ENCODE results near the gene AGBL5.
A peak's percentile ranks its signal among the peaks of the same experiment; 100 is the strongest.

The AGBL5 gene

DNA sequence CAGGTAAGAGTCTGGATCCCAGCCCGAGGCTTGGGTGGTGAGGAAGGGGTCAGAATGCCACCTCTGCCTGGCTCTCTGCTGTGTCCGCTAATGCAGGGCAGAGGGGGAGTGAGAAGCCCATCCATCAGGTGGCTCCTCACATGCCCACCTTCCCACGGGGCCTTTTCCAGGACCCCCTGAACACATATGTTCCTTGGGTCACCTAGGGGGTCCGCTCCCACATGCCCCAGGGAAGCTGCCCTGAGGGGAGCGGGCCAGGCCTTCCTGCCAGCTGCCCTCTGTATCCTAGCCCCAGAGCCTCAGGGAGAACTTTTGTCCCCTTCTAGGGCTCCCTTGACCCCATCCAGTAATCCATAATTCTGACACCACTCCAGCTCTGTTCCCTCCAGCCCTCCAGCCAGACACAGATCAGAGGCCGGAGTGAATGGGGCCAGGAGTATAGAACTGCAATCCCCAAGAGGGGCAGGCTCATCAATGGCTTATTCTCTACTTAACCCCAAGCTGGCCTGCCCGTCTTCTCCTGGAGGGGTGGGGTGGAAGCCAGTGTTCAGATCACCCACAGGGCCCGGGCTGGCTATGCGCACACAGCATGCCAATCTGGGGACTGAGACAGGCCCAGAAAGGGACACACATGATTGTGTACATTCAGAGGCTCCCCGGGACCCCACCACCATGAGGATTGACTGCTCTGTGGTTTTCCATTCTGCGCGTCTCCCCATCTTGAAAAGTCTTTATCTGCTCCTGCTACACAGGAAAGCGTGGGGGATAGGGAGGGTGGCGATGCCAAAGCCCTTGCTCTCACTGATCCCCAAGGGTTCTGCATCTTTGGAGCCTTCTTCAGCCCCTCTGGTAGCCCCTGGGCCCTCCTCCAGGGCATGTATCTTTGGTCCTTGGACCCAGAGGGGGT lies 28.0 kb downstream of the AGBL5 start:
- no peak for DNase-seq

DNA sequence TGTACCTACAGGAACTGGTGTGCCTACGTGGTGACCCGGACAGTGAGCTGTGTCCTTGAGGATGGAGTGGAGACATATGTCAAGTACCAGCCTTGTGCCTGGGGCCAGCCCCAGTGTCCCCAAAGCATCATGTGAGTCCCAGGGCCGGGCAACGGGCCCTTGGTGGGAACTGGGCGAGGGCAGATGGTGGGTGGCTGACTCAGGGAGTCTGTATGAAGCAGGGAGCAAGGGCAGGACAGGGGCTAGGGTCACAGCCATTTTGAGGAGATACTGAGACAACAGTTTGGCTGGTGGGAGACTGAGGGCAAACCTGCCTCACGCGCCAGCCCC lies 28.6 kb downstream of the AGBL5 start:
- no peak for DNase-seq

DNA sequence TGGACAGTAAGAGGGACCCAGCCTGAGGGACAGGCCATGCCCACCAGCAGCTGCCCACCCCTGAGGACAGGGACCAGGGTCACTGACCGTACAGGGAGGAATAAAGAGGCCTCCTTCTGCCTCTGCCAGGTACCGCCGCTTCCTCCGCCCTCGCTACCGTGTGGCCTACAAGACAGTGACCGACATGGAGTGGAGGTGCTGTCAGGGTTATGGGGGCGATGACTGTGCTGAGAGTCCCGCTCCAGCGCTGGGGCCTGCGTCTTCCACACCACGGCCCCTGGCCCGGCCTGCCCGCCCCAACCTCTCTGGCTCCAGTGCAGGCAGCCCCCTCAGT lies 29.1 kb downstream of the AGBL5 start:
- DNase-seq = no peak

DNA sequence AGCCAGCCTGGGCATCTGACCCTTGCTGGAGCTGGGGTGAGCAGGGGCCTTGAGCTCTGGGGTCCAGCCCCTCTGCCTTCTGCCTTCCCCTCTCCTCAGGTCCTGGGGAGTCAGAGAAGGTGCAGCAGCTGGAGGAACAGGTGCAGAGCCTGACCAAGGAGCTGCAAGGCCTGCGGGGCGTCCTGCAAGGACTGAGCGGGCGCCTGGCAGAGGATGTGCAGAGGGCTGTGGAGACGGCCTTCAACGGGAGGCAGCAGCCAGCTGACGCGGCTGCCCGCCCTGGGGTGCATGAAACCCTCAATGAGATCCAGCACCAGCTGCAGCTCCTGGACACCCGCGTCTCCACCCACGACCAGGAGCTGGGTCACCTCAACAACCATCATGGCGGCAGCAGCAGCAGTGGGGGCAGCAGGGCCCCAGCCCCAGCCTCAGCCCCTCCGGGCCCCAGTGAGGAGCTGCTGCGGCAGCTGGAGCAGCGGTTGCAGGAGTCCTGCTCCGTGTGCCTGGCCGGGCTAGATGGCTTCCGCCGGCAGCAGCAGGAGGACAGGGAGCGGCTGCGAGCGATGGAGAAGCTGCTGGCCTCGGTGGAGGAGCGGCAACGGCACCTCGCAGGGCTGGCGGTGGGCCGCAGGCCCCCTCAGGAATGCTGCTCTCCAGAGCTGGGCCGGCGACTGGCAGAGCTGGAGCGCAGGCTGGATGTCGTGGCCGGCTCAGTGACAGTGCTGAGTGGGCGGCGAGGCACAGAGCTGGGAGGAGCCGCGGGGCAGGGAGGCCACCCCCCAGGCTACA lies 30.7 kb downstream of the AGBL5 start:
- DNase-seq = peak; percentile 12

DNA sequence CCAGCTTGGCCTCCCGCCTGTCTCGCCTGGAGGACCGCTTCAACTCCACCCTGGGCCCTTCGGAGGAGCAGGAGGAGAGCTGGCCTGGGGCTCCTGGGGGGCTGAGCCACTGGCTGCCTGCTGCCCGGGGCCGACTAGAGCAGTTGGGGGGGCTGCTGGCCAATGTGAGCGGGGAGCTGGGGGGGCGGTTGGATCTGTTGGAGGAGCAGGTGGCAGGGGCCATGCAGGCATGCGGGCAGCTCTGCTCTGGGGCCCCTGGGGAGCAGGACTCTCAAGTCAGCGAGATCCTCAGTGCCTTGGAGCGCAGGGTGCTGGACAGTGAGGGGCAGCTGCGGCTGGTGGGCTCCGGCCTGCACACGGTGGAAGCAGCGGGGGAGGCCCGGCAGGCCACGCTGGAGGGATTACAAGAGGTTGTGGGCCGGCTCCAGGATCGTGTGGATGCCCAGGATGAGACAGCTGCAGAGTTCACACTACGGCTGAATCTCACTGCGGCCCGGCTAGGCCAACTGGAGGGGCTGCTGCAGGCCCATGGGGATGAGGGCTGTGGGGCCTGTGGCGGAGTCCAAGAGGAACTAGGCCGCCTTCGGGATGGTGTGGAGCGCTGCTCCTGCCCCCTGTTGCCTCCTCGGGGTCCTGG lies 31.4 kb downstream of the AGBL5 start:
- DNase-seq = no peak

DNA sequence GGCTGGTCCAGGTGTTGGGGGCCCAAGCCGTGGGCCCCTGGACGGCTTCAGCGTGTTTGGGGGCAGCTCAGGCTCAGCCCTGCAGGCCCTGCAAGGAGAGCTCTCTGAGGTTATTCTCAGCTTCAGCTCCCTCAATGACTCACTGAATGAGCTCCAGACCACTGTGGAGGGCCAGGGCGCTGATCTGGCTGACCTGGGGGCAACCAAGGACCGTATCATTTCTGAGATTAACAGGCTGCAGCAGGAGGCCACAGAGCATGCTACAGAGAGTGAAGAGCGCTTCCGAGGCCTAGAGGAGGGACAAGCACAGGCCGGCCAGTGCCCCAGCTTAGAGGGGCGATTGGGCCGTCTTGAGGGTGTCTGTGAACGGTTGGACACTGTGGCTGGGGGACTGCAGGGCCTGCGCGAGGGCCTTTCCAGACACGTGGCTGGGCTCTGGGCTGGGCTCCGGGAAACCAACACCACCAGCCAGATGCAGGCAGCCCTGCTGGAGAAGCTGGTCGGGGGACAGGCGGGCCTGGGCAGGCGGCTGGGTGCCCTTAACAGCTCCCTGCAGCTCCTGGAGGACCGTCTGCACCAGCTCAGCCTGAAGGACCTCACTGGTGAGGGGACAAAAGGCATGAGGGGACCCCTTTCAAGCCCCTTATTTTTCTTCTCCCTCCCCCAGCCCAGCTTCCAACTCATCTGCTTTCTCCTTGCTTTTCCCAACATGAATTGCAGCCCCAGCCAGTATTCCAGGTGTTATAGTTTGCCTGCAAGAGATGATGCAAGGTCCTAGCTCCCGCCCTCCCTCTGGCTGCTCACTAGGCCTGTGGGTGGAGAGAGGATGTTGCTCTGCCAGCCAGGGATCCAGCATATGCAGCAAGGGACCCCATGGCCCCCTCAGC lies 32.2 kb downstream of the AGBL5 start:
- peak; percentile 9 for DNase-seq

DNA sequence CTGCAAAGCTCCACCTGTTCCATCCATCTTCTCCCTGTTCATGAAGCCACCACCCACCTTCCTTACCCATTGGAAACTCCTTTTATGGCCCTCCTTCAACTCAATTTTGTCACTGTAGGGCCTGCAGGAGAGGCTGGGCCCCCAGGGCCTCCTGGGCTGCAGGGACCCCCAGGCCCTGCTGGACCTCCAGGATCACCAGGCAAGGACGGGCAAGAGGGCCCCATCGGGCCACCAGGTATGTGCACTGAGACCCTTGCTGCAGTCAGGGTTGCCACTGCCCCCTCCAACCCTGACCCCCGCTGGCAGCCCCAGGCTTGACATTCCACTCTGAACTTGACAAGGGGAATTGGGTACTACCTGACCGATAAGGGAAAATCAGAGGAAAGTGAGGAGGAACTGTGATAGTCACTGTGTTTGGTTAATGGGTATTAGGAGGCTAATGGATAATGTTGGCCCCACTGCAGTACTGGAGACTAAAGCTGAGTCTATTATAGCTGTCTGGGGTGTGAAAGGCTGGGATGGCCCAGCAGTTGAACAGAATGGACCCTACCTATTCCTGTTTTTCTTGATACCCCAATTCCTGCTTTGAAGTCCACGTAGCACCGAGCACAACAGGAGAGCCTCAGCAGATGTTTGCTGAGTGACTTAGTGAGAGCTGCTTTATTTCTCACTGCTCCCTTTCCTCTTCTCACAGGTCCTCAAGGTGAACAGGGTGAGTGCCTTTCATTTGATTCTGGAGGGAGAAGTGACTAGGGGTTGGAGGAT lies 33.0 kb downstream of the AGBL5 start:
- DNase-seq = no peak

DNA sequence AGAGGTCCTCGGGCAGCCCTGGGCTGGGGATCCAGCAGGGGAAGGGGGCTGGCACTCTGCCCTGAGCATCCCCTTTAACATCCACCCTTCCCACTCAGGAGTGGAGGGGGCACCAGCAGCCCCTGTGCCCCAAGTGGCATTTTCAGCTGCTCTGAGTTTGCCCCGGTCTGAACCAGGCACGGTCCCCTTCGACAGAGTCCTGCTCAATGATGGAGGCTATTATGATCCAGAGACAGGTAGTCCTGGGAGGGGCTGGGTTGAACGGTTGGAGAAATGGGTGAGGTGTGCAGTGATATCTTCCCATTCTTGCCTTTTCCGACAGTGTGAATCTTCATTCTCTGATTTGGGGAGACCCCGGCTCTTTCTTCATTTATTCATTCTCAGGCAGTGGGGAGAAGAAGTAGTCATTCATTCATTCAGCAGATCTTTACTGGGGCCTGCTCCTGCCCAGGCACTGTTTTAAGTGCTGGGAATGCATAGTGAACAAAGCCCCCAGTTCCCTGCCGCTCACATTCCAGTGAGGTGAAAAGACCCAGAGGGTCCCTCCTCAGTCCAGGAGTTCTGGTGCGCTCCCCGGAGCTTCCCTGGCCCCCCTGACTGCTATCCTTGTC lies 33.7 kb downstream of the AGBL5 start:
- no peak for DNase-seq

DNA sequence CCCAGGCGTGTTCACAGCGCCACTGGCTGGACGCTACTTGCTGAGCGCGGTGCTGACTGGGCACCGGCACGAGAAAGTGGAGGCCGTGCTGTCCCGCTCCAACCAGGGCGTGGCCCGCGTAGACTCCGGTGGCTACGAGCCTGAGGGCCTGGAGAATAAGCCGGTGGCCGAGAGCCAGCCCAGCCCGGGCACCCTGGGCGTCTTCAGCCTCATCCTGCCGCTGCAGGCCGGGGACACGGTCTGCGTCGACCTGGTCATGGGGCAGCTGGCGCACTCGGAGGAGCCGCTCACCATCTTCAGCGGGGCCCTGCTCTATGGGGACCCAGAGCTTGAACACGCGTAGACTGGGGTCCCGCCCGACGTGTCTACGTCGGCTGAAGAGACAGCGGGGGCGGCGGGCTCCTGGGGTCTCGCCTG lies 34.2 kb downstream of the AGBL5 start:
- DNase-seq = peak; percentile 55

DNA sequence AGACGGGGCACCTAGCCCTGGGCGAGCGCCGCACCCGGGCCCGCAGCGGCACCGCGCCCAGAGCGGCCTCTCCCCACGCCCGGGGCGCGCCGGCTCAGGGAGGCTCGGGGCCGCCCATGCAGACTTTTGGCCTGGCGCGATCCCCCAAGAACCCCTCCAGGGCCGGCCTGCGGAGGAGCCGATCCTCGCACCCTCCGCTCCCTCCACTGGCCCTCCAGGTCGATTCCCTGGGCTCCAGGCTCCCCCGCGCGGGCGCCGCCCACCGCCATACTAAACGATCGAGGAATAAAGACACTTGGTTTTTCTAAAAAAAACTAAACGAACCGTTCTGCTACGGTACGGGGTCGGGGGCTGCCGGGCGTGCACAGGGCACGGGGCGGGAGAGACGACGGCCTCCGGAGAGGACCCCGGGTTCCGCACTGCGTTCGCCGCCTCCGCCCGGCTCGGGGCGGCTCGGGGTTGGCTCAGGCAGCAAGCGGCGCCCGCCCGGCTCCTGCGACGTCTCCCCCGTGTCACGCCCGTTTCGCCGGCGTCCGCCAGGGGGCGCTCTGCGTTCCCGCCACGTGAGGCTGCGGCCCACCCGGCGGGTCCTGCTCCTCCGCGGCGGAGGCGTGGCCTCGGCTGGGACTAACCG lies 34.7 kb downstream of the AGBL5 start:
- peak; percentile 89 for DNase-seq

DNA sequence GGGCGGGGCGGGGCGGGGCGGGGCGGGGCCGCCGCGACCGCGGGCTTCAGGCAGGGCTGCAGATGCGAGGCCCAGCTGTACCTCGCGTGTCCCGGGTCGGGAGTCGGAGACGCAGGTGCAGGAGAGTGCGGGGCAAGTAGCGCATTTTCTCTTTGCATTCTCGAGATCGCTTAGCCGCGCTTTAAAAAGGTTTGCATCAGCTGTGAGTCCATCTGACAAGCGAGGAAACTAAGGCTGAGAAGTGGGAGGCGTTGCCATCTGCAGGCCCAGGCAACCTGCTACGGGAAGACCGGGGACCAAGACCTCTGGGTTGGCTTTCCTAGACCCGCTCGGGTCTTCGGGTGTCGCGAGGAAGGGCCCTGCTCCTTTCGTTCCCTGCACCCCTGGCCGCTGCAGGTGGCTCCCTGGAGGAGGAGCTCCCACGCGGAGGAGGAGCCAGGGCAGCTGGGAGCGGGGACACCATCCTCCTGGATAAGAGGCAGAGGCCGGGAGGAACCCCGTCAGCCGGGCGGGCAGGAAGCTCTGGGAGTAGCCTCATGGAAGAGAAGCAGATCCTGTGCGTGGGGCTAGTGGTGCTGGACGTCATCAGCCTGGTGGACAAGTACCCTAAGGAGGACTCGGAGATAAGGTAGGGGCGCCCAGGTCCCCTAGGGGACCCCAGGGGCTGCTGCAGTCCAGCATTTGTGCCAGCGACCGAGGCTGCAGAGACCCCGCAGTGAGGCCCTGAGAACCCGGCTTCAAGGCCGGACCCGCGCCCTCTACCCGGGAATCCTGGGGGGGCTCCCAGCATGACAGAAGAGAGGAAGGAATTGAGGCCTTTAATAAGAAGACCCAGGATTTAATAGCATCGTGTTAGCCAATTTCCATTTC lies 35.5 kb downstream of the AGBL5 start, which contains the start of gene KHK:
KHK (plus strand) TSS at position 49 of the 870 bp plus-strand sequence; CDS start at position 537, 488 bp downstream.
- DNase-seq = no peak

DNA sequence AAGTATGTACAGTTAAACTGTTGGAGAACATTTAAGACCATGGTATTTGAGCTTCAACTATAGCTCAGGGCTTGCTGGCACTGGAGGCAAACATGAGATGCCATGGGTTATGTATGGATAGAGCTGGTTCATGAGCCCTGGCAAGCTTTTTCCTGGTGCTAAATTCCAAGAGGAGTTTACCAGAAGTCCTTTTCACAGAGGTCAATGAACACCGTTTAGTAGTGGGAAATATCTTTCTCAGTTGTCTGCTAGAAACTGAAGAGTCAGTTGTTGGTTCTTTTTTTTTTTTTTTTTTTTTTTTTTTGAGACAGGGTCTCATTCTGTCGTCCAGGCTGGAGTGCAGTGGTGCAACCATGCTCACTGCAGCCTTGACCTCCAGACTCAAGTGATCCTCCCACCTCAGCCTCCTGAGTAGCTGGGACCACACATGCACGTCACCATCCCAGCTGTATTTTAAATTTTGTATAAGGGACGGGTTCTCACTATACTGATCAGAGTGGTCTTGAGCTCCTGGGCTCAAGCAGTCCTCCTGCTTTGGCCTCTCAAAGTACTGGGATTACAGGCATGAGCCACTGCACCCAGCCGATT lies 36.4 kb downstream of the AGBL5 start:
- DNase-seq = no peak

DNA sequence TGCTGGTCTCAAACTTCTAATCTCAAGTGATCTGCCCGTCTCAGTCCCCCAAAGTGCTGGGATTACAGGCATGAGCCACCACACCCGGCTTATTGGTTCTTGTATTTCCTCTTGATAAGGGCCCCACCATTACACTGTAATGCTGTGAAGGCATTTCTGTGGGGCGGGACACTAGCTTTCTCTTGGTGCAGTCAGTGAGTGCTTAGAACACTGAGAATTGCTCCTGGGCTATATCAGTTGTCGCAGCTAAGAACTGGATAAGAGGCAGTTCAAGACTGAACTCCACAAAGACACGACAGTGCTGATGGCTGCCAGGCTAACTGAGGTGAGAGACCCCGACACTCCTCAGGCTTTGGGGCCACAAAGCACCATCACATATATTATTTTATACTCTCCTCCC lies 37.2 kb downstream of the AGBL5 start:
- no peak for DNase-seq

DNA sequence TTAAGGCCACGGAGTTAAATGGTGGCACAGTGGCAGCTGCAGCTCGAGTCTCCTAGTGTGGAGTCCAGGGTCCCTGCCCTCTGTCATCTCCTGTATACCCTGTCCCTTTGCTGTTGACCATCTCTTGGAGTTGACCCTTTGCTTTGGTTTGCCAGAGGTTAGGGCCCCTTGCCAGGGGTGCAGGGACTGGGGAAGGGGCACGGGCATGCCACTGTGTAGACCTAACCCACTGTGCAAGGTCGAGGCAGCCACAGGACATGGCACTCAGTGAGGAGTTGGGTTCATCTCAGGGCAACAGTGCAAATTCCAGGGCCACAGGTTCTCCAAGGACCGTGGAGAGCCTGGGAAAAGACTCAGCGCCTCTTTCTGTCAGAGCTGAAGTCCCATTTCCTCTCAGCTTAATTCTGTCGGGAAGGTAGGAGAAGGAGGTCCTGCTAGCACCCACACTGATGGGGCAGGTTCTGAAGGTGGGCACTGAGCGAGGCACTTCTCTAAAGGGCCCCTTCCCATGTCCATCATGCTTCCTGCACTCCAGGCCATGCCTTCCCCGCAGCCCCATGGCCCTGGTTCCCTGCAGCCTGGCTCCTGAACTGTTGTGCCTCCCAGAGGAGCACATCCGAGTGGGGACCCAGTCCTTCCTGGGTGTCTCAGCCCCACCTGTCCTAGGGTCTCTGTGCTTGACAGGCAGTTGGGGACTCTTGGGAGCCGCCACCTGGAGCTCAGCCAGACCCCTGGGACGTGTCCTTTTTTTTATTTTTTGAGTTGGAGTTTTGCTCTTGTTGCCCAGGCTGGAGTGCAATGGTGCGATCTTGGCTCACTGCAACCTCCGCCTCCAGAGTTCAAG lies 37.9 kb downstream of the AGBL5 start:
- no peak for DNase-seq

DNA sequence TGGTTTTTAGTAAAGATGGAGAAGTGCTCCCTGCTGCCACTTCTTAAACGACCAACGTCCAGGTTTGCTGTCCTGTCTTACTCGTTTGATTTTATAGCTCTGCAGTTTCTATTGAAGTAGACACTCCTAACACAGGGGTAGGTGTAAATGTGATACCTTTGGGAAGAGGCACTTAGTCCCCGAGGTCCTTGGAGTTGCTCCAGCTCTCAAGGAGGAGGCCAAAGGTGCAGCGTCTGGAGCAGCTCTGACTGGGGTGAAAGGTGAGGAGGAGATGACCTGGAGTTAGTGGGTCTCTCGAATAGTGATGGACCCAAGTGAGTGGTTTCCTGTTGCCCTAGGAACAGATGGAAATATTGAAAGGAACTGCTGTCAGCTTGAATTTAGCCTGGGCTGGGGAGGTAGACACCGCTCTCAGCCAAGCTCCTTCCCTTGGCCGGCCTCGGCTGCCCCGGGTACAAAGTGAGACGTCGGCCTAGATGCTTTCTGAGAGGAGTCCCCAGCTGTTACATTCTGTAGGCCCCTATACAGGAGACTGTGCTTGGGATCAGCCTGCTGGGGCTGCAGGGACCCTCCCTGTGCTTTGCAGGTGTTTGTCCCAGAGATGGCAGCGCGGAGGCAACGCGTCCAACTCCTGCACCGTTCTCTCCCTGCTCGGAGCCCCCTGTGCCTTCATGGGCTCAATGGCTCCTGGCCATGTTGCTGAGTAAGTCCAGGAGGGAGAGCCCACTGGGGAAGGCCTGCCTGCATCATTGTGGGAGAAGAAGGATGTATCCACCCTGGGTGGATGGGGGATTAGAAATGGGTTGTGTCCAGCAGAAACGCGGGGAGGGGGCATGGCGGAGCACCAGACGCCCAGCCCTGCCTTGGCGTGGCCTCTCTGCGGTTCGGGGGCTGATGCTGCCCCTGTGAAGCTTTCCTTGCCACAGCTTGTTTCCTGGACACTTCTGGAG lies 40.6 kb downstream of the AGBL5 start:
- DNase-seq = no peak

DNA sequence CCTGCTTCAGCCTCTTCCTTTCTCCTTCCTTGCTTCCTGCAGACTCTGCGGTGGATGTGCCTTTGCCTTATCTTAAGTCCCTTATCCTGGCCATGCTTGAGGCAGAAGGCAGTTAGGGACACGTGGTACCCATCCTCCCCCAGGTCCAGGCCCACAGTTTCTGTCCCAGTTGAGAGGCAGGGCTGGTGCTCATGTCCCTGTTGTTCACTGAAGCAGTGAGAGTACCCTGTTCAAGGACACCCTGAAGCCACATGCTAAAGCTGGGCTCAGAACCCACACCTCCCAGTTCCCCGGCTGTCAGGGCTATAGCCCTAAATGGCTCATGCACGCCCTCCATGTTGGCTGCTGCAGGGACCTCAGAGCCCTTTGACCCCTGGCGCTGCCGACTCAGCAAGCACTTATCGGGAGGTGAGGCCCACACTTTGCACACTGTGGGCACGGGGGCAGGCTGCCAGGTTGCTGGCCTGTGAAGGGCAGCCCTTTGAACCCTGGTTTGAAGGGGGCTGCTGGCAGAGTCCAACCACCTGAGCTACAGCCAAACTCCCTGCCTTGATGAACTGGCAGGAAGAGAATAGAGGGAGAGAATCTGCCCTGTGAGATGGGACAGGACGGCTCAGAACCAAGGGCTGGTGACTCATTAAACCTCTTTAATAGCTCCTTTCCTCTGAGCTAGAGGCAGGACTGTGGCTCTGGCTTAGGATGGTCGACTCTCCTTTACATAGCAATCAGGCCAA lies 41.4 kb downstream of the AGBL5 start:
- DNase-seq = no peak

Measured in MV-4-11 (cell line).